ENCODE data around the gene SLC44A2. TPM values are rescaled to one million over a fixed set of nuclear protein-coding genes. Genes with fewer than 3 reads are reported as not detected.

SLC44A2 gene
- total and polyA plus RNA-seq, 10 donors = 108 to 358 (median 225) TPM

- peaks cover 0 to 36% (median 13%) of the 10 kb centered on the region in 6 donors for H3K4me1 ChIP-seq
- no peak for DNase-seq
- H3K36me3 ChIP-seq = no peaks in the 10 kb centered on the region
- no peak overlapping the region for H3K27ac ChIP-seq
- 89 to 96% (median 92%) methylated on average over 13 of the region's 13 CpGs for WGBS, 5 donors
- TF ChIP-seq POLR2AphosphoS5 (IDR thresholded peaks at IDR 0.05) (no peak), CTCF (IDR thresholded peaks at IDR 0.05 in 8 of 11, conservative IDR thresholded peaks at IDR 0.05 in 3 of 11) (no peak), POLR2A (IDR thresholded peaks at IDR 0.05) (no peak)
- H3K4me3 ChIP-seq = no peak overlapping the region
- peaks cover 0 to 4% (median 0%) of the 10 kb centered on the region in 7 donors for H3K27me3 ChIP-seq (replicated peaks in 1 of 7)
- no peaks in the 10 kb centered on the region for H3K9me3 ChIP-seq
- intact Hi-C loops (cut with DNase I; ENCODE audit: low total_unique reads) = loop anchor here (5.0 kb wide), 1 partner anchor 115 kb away; no protein-coding TSS in a partner anchor
These were observed 43.3 kb upstream of the SLC44A2 start for GRCh38 chr19:10582091-10582490.

- H3K27ac ChIP-seq = no peak overlapping the region
- intact Hi-C loops (cut with DNase I; ENCODE audit: low total_unique reads) = loop anchor here (5.0 kb wide), 1 partner anchor 114 kb away; no protein-coding TSS in a partner anchor
- 81 to 91% (median 85%) methylated on average over 9 of the region's 9 CpGs for WGBS, 5 donors
- H3K4me3 ChIP-seq = no peak overlapping the region
- H3K9me3 ChIP-seq = no peaks in the 10 kb centered on the region
- H3K4me1 ChIP-seq = peaks cover 0 to 36% (median 13%) of the 10 kb centered on the region in 6 donors
- TF ChIP-seq POLR2A (IDR thresholded peaks at IDR 0.05) (no peak), CTCF (IDR thresholded peaks at IDR 0.05 in 8 of 11, conservative IDR thresholded peaks at IDR 0.05 in 3 of 11) (no peak), POLR2AphosphoS5 (IDR thresholded peaks at IDR 0.05) (no peak)
- no peak for DNase-seq
- H3K27me3 ChIP-seq (replicated peaks in 1 of 7) = peaks cover 0 to 8% (median 0%) of the 10 kb centered on the region in 7 donors
- H3K36me3 ChIP-seq = no peaks in the 10 kb centered on the region
These were observed 42.1 kb upstream of the SLC44A2 start for GRCh38 chr19:10583036-10583776.

DNA sequence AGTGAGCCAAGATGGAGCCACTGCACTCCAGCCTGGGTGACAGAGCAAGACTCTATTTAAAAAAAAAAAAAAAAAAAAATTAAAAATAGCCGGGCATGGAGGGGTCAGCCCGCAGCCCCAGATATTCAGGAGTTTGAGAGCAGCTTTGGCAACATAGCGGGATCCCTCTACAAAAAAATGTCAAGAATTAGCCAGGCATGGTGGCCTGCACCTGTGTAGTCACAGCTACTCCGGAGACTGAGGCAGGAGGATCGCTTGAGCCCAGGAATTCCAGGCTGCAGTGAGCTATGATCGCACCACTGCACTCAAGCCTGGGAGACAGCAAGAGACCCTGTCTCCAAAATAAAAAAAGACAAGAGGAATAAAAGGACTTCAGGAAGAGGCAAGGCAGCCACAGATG lies 39.0 kb upstream of the SLC44A2 start:
- Histone ChIP-seq H3K36me3 (no peaks in the 10 kb centered on the region), H3K4me3 (no peak overlapping the region), H3K27me3 (replicated peaks in 1 of 7) (peaks cover 0 to 16% (median 0%) of the 10 kb centered on the region in 7 donors), H3K9me3 (no peaks in the 10 kb centered on the region), H3K27ac (no peak overlapping the region), H3K4me1 (peaks cover 0 to 34% (median 5%) of the 10 kb centered on the region in 6 donors)
- DNase-seq = no peak
- intact Hi-C loops (cut with DNase I; ENCODE audit: low total_unique reads) = no loop called here
- 90 to 97% (median 95%) methylated on average over 6 of the region's 6 CpGs for WGBS, 5 donors
- no peak for TF ChIP-seq POLR2AphosphoS5 (IDR thresholded peaks at IDR 0.05)
- TF ChIP-seq CTCF (IDR thresholded peaks at IDR 0.05 in 8 of 11, conservative IDR thresholded peaks at IDR 0.05 in 3 of 11) = no peak
- TF ChIP-seq POLR2A (IDR thresholded peaks at IDR 0.05) = no peak

DNA sequence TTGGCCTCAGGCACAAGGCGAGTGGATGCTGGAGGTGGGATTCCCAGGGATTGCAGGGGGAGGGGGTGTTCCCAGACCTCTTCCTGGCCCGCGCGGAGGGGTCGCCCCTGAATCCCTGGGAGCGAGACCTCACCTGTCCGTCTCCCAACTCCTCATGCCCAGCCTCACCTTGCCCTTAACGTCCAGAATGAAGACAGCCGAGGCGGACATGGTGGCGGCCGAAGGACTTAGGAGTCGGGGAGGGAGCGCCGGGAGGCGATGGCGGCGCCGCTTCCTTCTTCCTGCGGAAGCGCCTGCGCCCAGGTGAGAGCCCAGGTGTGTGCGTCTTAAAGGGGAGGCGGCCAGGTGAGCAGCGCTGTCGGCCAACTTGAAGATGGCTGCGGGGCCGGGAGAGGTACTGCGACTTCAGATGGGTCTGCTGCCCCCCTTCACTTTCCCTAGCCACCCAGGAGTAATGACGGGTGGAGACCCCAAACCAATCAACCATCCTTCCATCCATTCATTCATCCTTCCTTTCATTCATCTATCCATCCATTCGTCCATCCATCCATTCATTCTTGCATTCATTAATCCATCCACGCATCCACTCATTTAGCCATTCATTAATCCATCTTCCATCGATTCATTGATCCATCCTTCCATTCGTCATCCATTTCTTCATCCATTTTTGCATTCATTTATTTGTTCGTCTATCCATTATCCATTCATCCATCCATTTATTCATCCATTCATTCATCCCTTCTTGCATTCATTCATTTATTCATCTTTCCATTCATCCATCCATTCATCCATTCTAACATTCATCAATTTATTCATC lies 38.1 kb upstream of the SLC44A2 start, which contains the start of gene AP1M2:
TSS of gene AP1M2 (minus strand) at position 291 of the 817 bp plus-strand sequence. CDS start at position 210, 81 bp downstream.
- H3K4me3 ChIP-seq = no peak within 1 kb of the TSS
- intact Hi-C loops (cut with DNase I; ENCODE audit: low total_unique reads) = no loop called here
- no peak within 1 kb of the TSS for H3K27ac ChIP-seq
- H3K4me1 ChIP-seq = peaks cover 0 to 35% (median 5%) of the 10 kb centered on the region in 6 donors
- H3K9me3 ChIP-seq = no peaks in the 10 kb centered on the region
- WGBS, 5 donors = 31 to 38% (median 34%) methylated on average over 13 to 35 of the region's 35 CpGs
- peaks cover 0 to 16% (median 0%) of the 10 kb centered on the region in 7 donors for H3K27me3 ChIP-seq (replicated peaks in 1 of 7)
- no peak for DNase-seq
- H3K36me3 ChIP-seq = no peaks in the 10 kb centered on the region
- no peak for TF ChIP-seq POLR2A (IDR thresholded peaks at IDR 0.05)
- no peak for TF ChIP-seq CTCF (IDR thresholded peaks at IDR 0.05 in 8 of 11, conservative IDR thresholded peaks at IDR 0.05 in 3 of 11)
- no peak for TF ChIP-seq POLR2AphosphoS5 (IDR thresholded peaks at IDR 0.05)
